Progenitor cell of endocrine pancreas (in vitro differentiated cells): ENCODE measurements around the gene STIM2. TPM values are rescaled to one million over a fixed set of nuclear protein-coding genes. Genes with fewer than 3 reads are reported as not detected.

Source experiments
- DNase-seq: peaks from one replicate; pipeline ENCODE4 v3.0.0; 2021; ENCODE audit warnings: low spot score; ENCODE audit not compliant: unreplicated experiment
- H3K27ac Mint-ChIP-seq: 2 replicates; pipeline ENCODE4 v1.8.0; 2021; ENCODE audit warnings: mild to moderate bottlenecking, moderate library complexity, mixed read lengths
- H3K27me3 Mint-ChIP-seq: 2 replicates; pipeline ENCODE4 v1.8.0; 2021; ENCODE audit warnings: mixed read lengths
- H3K36me3 Mint-ChIP-seq: 2 replicates; pipeline ENCODE4 v1.8.0; 2022; ENCODE audit warnings: mixed read lengths; ENCODE audit not compliant: insufficient read depth
- H3K4me1 Mint-ChIP-seq: 2 replicates; pipeline ENCODE4 v1.8.0; 2021; ENCODE audit warnings: low read depth, mixed read lengths
- H3K4me3 Mint-ChIP-seq: 2 replicates; pipeline ENCODE4 v1.8.0; 2021; ENCODE audit warnings: low read depth, mild to moderate bottlenecking, moderate library complexity, mixed read lengths
- H3K9me3 Mint-ChIP-seq: 2 replicates; pipeline ENCODE4 v1.8.0; 2021; ENCODE audit warnings: low read depth, mixed read lengths
- total RNA-seq: library from RNA; stranded (reverse); gene quantifications from 2 replicates; pipeline ENCODE4 v1.2.1, GENCODE V29; 2021
- TF ChIP-seq, protein P1 (sequence below): fragments of 200-600 bp; sonication (generic); IDR thresholded peaks from one replicate; pipeline ENCODE4 v1.5.0; 2021; ENCODE audit warnings: antibody characterized with exemption, mild to moderate bottlenecking; ENCODE audit not compliant: unreplicated experiment

STIM2 gene
- total RNA-seq, 1 donor from 2014 or later = 48.7 TPM

- Mint-ChIP-seq H3K9me3 (peaks cover 11% of the 10 kb centered on the region), H3K4me1 (no peaks in the 10 kb centered on the region), H3K27ac (no peak overlapping the region), H3K4me3 (no peak overlapping the region), H3K27me3 (no peaks in the 10 kb centered on the region), H3K36me3 (peaks cover 2% of the 10 kb centered on the region)
- no peak for DNase-seq
- TF ChIP-seq, protein P1, sequence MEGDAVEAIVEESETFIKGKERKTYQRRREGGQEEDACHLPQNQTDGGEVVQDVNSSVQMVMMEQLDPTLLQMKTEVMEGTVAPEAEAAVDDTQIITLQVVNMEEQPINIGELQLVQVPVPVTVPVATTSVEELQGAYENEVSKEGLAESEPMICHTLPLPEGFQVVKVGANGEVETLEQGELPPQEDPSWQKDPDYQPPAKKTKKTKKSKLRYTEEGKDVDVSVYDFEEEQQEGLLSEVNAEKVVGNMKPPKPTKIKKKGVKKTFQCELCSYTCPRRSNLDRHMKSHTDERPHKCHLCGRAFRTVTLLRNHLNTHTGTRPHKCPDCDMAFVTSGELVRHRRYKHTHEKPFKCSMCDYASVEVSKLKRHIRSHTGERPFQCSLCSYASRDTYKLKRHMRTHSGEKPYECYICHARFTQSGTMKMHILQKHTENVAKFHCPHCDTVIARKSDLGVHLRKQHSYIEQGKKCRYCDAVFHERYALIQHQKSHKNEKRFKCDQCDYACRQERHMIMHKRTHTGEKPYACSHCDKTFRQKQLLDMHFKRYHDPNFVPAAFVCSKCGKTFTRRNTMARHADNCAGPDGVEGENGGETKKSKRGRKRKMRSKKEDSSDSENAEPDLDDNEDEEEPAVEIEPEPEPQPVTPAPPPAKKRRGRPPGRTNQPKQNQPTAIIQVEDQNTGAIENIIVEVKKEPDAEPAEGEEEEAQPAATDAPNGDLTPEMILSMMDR = no peak
These were observed 41.6 kb upstream of the STIM2 start for GRCh38 chr4:26819026-26819425.

GRCh38 chr4:26819478-26820095, 41.1 kb upstream of the STIM2 start:
- TF ChIP-seq, protein P1 = no peak
- H3K9me3 Mint-ChIP-seq = peaks cover 11% of the 10 kb centered on the region
- H3K4me1 Mint-ChIP-seq = no peaks in the 10 kb centered on the region
- H3K4me3 Mint-ChIP-seq = no peak overlapping the region
- H3K27ac Mint-ChIP-seq = no peak overlapping the region
- peaks cover 2% of the 10 kb centered on the region for H3K36me3 Mint-ChIP-seq
- H3K27me3 Mint-ChIP-seq = no peaks in the 10 kb centered on the region
- DNase-seq = no peak

- no peak overlapping the region for H3K4me3 Mint-ChIP-seq
- H3K36me3 Mint-ChIP-seq = peaks cover 2% of the 10 kb centered on the region
- H3K27ac Mint-ChIP-seq = no peak overlapping the region
- no peaks in the 10 kb centered on the region for H3K4me1 Mint-ChIP-seq
- no peaks in the 10 kb centered on the region for H3K27me3 Mint-ChIP-seq
- DNase-seq = no peak
- TF ChIP-seq, protein P1 = no peak
- H3K9me3 Mint-ChIP-seq = peaks cover 11% of the 10 kb centered on the region
These were observed 40.3 kb upstream of the STIM2 start for GRCh38 chr4:26820346-26820745.

DNA sequence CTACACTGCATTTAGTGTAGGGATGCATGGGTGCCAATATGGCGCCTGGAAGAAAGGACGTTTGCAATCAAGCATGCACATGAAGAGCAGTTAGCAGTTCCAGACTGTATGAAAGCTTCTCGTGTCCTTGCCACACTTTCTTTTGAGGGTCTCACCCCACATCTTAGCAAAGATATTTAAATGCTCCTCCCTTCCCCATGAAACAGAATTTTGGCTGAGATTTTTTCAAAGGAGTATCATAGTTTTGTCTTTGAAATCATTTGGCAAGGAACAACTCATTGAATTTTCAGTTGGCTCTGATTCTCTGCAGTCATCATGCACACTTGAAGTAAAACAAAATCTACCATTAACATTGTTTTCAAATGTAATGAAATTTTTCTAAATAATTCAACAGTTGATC, 39.6 kb upstream of the STIM2 start:
- H3K27me3 Mint-ChIP-seq = no peaks in the 10 kb centered on the region
- no peaks in the 10 kb centered on the region for H3K4me1 Mint-ChIP-seq
- no peak overlapping the region for H3K4me3 Mint-ChIP-seq
- no peak overlapping the region for H3K27ac Mint-ChIP-seq
- peaks cover 11% of the 10 kb centered on the region for H3K9me3 Mint-ChIP-seq
- peaks cover 2% of the 10 kb centered on the region for H3K36me3 Mint-ChIP-seq
- DNase-seq = no peak
- TF ChIP-seq, protein P1 = no peak

GRCh38 chr4:26821677-26822503, 38.8 kb upstream of the STIM2 start:
- peaks cover 11% of the 10 kb centered on the region for H3K9me3 Mint-ChIP-seq
- no peak overlapping the region for H3K27ac Mint-ChIP-seq
- TF ChIP-seq, protein P1 = no peak
- no peak for DNase-seq
- H3K27me3 Mint-ChIP-seq = no peaks in the 10 kb centered on the region
- peaks cover 2% of the 10 kb centered on the region for H3K4me1 Mint-ChIP-seq
- H3K4me3 Mint-ChIP-seq = no peak overlapping the region
- H3K36me3 Mint-ChIP-seq = peaks cover 2% of the 10 kb centered on the region
